ENCODE measurements around the gene UST. TPM values are rescaled to one million over a fixed set of nuclear protein-coding genes. Genes with fewer than 3 reads are reported as not detected.
"Not testable (repeated sequence)": the region's sequence is repeated elsewhere in the genome, so short reads cannot be mapped to it uniquely, and the experiment has no call there.

The UST gene
- total RNA-seq, 2 experiments from 2014 or later = 8.1 to 9.0 TPM

DNA sequence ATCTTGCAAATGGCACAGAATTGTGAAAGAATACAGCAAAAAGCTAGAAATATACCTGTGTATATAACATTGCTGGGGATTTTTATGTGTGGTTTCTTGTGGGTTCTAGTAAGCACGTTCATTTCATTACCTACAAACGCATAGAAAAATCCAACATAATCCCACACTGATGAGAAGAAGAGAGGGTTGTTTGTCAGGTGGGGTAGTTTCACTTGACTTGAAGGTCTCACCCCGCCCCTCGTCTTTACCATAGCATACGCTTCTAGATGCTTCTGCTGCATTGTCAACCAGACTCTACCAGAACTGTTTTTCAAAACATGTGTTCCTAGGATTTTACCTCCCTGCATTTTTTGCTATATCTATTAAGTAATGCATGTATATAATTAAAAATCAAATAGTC lies 286.6 kb downstream of the UST start:
- ChIA-PET CTCF (interaction anchor here (1.5 to 3.9 kb wide), 5 partner anchors 12 to 398 kb away, joined by 6 to 21 read pairs (median 13); no protein-coding TSS in a partner anchor), POLR2A (interaction anchor here (1.1 to 3.7 kb wide), 7 partner anchors 12 to 462 kb away, joined by 3 to 22 read pairs (median 6); partner anchors contain the start of genes TAB2 and ZC3H12D)

DNA sequence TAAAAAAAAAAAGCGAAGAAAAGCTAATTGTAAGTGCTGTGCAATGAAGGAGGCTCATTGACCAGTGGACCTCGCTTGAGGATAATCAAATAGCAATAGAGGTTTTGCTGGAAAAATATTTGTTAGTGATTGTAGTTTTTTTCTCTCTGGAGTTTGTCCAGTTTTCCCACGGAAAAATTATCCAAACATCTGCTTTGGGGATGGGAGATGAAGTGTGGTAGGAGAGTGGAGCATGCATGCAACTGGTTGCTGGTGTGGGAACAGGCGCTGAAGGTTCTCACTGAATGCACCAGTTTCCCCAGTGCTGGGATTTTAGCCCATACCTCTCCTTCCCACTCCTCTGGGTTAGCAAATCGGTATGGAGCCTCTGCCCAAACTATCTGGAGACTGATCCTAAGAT lies 288.9 kb downstream of the UST start:
- ChIA-PET POLR2A (no interaction called here), CTCF (interaction anchor here (0.6 to 1.6 kb wide), 2 partner anchors 9 to 10 kb away, joined by 3 to 7 read pairs; no protein-coding TSS in a partner anchor)

DNA sequence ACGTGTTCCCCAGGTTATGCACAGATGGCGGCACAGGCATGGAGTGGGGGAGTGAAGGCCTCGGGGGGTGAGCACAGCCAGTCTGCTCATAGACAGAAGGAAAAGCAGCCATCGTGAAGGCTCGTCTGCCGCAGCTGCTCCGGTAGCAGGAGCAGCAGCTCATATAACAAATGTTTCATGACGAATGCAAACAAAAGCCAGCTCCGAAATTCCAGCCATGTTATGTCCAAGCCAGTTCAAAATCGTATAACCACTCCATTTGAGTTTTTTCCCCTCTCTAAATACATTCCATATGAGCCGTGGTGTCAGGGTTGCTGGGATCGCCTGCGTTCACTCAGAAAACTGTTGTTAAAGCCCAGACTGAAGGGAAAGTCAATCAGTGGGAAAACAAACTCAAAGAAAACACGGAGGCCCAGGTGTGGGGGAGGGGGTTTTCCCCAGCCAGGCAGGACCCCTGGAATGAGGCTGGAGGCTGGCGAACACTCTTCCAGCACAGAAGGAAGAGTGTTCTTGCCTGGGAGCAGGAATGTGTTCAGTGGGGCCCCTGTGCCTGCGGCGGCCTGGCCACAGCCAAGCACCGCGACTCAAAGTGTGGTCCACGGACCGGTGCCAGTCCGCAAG lies 290.3 kb downstream of the UST start:
- POLR2A ChIA-PET = no interaction called here

DNA sequence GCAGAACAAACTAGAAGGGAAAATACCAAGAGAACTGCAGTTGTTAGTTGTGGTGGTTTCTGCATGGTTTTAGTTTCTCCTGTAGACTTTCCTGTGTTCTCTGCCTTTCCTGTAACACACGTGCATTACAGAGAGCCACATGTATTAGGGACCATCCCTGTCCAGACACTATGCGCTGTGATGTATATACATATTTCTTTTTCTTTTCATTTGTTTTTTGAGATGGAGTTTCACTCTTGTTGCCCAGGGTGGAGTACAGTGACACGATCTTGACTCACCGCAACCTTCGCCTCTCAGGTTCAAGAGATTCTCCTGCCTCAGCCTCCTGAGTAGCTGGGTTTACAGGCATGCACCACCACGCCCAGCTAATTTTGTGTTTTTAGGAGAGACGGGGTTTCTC lies 292.2 kb downstream of the UST start:
- CTCF ChIA-PET, POLR2A ChIA-PET: not testable (repeated sequence)

More for the DNA sequence above, 290.3 kb downstream of the UST start:
- CTCF ChIA-PET = no interaction called here

DNA sequence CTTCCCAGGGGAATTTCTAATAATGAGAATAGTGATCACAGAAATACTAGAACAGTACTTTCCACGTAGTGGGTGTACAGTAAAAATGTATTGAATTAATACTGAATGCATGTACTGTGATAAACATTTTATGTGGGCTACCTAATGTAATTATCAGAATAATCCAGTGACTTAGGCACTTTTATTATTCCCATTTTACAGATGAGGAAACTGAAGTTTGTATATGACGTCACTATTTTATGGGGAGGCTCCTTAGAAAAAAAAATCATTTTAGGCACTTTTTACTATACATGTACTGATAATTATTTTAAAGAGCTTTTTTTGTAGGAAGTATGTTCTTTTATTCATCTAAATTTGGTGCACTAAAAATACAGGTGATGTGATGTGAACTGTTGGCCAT lies 295.1 kb downstream of the UST start:
- CTCF ChIA-PET = interaction anchor here (1.1 kb wide), 1 partner anchor 13 kb away, joined by 3 read pairs; no protein-coding TSS in a partner anchor
- POLR2A ChIA-PET = no interaction called here

DNA sequence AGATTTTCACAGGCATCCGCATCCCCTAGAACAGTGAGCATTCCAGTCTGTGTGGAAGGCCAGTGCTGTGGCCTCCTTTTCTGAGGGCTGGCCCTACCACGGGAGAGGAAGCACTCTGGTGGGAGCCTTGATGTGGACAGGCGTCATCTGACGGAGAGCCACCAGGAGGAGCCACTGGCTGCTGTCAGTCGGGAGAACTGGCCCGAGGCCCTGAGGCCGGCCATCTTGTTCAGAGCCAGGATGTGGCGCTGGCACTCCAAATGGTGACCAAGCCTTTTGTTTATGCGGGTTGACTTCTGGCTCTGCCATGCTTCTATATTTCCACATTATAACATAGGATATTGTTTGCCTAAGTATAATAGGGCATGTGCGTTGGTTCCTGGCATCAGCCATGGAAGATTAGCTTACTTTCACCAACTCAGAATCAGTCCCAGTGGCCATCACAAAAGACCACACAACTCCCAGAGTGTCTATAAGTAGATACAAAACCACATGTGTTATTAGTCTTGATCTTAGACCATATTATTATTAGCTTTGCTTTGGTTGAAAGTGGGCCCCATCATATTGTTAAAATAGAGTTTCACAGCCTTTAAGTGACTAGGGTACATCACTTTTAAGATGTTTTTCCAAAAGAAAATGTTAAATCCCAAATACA lies 296.8 kb downstream of the UST start:
- ChIA-PET POLR2A (interaction anchor here (0.9 kb wide), 1 partner anchor 307 kb away, joined by 3 read pairs; no protein-coding TSS in a partner anchor), CTCF (interaction anchor here (1.0 to 2.5 kb wide), 3 partner anchors 8 to 389 kb away, joined by 4 to 7 read pairs (median 4); no protein-coding TSS in a partner anchor)

DNA sequence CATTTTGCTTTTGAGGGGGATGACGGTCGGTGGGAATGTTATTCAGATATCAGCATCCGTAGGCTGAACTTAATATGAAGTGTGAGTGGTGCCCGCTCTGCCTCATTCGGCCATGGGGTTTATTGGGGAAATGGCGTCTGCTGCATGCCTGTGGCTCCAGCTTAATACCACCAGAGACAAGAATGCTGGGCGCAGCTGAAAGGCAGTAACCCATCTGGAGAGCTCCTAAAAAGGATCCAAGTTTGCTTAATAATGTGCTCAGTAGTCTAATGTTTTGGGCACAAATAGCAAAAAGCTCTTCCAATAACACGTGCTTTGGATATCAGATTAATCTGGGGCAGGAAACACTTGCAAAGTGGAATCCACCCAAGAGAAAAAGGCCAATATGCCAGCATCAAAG lies 297.7 kb downstream of the UST start:
- ChIA-PET POLR2A (no interaction called here), CTCF (interaction anchor here (1.0 to 2.5 kb wide), 6 partner anchors 9 to 388 kb away, joined by 3 to 7 read pairs (median 4); no protein-coding TSS in a partner anchor)

DNA sequence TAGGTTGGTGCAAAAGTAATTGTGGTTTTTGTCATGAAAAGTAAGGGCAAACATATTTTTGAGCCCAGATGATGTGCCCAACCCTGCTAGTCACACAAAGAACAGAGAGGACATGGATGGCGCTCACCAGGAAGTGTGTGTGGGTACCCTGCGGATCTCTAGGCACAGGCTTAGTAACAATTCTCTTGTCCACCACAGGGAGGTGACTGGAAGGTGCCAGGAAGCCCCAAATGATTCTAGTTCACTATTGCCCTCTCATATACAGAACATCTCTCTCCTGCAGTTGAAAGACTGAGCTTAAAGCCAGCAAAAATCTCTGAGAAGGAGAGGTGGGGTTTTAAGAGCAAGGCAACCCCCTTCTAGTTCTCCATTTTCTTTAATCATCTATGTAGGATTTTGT lies 298.6 kb downstream of the UST start:
- POLR2A ChIA-PET = interaction anchor here (1.1 kb wide), 2 partner anchors 13 to 15 kb away, joined by 3 to 4 read pairs; no protein-coding TSS in a partner anchor

DNA sequence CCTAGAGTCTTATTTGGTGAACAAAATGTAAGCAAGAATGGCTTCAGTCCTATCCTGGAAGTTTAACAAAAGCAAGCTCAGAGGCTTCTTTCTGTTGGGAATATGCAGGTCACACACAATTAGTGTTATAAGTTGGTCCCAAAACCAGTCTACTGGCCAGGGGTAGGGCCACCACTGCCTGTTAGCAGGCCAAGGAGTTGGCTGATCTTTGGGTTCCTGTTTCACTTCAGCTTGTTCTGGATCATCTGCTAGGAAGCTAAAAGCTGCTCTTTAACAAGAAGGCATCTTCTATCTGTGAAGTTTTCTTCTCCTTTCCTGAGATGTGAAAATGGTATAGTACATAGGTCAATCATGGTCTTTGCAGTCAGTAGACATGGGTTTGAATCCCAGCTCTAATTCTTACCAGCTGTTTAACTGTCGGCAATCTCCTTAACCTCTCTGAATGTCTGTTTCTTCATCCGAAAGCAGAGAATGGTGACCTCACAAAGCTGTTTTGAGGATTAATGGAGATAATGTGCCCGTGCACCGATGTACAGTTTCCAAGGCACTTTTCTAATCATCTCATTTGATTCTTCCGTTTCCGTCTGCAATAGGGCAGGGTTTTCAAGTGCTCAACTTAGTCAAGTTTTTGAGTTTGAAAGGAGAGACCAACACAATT lies 299.5 kb downstream of the UST start:
- ChIA-PET POLR2A (interaction anchor here (1.1 kb wide), 2 partner anchors 13 to 14 kb away, joined by 3 to 4 read pairs; no protein-coding TSS in a partner anchor), CTCF (interaction anchor here (0.7 to 2.5 kb wide), 9 partner anchors 8 to 375 kb away, joined by 3 to 7 read pairs (median 3); no protein-coding TSS in a partner anchor)

More for the DNA sequence above, 298.6 kb downstream of the UST start:
- CTCF ChIA-PET = interaction anchor here (0.7 to 2.5 kb wide), 9 partner anchors 9 to 376 kb away, joined by 3 to 7 read pairs (median 3); no protein-coding TSS in a partner anchor

DNA sequence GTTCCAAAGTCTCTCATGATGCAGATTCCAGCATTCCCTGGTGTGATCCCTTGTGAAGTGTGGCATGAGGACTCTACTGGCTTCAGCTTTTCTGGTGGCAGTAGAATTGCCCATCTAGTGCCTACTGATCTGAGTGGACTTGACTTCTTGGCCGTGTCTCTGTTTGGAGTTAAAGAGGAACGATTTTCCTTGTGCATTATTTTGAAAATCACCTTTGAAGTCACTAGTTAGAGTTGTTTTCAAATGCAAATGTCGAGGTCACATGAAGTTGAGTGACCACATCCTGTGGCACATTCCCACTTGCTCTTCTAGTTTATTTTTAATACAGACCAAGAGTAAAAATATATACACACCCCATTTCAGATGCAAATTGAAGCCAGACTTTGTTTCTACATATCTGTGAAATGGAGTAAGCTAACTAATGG lies 300.0 kb downstream of the UST start:
- ChIA-PET CTCF (interaction anchor here (1.2 to 1.7 kb wide), 2 partner anchors 8 to 18 kb away, joined by 3 to 5 read pairs; no protein-coding TSS in a partner anchor), POLR2A (no interaction called here)

DNA sequence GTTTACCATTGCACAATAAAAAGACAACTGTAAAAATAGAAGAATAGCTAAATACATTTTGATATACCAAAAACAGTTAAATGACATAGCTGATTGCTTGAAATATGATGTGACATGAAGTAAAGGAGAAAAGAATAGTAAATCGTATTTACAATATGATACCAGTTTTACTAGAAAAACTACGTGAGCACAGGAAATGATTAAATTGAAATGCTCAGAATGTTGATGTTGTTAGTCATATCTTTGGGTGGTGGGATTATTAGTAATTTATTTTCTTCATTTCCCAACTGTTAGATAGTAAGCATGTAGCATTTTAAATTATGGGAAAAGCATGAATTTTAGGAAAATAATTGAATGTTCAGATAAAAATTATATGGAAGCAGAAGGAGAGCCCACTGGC lies 302.4 kb downstream of the UST start:
- ChIA-PET CTCF (no interaction called here), POLR2A (no interaction called here)

DNA sequence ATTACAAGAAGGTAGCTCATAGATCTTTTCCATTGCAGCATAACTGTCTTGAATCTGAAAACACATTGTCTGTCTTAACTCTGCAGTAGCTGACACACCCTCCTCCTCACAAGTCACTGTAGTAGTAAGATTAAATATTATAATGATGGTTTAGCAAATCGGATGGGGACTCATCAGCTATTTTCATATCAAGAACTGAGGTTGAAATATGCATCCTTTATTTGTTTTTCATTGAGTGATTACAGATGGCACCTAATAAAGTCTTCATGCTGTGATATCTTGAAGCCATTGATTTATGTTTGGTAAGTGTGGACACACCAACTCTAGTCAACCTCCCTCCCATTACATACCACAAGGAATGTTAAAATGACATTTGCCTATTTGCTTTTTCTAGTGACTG lies 303.3 kb downstream of the UST start:
- ChIA-PET CTCF (no interaction called here), POLR2A (no interaction called here)

DNA sequence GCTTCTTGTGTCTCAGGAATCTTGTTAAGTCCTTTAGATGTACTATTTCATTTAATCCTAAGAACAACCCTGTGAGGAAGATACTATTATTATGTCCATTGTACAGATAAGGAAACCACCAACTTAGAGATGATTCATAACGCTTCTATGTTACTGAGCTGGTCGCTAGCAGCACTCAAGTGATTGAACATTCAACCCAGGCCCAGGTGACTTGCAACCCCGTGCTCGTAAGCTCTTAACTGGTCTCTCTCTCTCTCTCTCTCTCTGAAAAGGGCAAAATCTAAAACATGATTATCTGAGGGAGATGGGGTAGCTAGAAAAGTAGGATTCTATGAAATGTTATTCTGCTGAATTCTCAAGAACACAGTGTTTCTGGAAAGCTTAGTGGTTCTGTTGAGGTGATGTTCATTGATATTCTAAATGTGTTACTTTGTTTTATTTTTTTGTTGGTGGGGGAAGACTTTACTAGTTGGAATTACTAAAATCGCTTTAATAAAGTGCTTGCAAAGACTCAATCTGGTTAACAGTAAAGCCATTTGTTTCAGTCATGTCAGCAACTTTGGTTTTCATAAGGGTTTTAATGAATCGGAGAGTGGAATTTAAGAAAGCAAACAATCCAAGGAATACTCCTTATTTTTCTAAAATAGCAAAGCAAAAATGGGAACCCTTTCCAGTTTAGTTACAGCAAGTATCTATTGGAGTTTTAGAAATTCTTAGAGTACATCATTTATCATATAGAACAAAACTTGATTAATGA lies 305.7 kb downstream of the UST start:
- CTCF ChIA-PET = interaction anchor here (1.0 kb wide), 1 partner anchor 20 kb away, joined by 3 read pairs; no protein-coding TSS in a partner anchor
- POLR2A ChIA-PET = interaction anchor here (0.7 to 0.9 kb wide), 3 partner anchors 12 to 21 kb away, joined by 3 to 5 read pairs (median 4); no protein-coding TSS in a partner anchor

DNA sequence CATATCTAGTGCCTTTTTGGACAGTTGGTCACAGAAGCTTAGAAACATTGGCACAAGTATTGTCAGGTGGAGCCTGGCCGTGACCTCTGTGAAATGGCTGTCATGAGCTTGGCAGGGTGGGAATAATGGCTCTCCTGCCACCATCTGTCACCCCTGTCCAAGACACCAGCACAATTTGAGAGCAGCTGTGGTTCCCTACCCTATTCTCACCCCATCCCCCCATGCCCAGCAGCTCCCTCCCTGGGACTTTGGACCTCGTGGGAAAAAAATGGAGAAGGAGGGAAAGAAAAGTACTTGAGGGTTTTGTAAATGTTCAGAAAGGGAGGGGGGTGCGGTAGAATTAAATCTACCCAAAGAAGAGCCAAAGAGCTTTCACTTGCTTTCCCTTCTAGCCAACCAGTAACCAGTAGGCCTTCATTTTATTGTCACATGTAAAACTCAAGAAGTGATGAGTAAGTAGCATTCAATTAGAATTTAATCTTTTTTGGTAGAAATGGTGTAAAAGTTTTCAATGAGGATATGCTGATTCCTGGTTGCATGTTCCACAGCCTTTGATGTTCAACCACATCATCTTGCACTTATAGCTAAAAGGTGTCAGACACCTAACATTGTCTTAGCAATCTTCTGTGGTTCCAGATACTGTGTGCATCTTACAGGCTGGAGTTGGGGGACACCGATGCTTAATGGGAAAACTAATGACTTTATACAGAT lies 307.2 kb downstream of the UST start:
- CTCF ChIA-PET = interaction anchor here (0.7 to 1.5 kb wide), 5 partner anchors 8 to 463 kb away, joined by 3 to 5 read pairs (median 4); no protein-coding TSS in a partner anchor
- POLR2A ChIA-PET = interaction anchor here (1.3 kb wide), 1 partner anchor 21 kb away, joined by 6 read pairs; no protein-coding TSS in a partner anchor

DNA sequence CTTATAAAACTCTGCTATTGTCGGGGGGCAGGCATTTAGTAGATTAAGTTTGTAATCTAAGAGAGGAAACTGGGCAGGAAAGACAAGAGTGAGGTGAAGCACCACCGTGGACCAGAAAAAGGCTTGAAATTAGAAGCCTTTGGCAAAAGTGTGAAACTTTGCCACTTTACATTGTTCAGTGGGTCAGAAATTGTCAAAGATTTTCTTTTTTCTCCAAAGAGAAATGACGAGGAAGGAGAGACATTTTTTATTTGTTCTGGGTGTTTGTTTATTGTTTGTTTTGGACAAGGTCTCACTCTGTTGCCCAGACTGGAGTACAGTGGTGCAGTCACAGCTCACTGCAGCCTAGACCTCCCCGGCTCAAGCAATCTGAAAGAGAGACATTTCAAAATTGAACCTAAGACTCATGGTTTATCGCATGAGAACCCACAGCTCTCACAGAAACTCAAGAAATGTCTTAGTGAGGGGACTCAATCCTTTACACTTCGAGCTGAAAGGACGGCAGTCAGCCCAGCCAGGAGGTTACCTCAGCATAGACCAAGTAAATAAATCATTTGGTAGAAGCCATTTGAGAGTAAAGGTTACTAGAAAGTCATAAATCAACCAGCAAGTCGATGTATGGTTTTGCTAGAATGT lies 307.8 kb downstream of the UST start:
- POLR2A ChIA-PET = interaction anchor here (1.3 kb wide), 1 partner anchor 22 kb away, joined by 6 read pairs; no protein-coding TSS in a partner anchor

DNA sequence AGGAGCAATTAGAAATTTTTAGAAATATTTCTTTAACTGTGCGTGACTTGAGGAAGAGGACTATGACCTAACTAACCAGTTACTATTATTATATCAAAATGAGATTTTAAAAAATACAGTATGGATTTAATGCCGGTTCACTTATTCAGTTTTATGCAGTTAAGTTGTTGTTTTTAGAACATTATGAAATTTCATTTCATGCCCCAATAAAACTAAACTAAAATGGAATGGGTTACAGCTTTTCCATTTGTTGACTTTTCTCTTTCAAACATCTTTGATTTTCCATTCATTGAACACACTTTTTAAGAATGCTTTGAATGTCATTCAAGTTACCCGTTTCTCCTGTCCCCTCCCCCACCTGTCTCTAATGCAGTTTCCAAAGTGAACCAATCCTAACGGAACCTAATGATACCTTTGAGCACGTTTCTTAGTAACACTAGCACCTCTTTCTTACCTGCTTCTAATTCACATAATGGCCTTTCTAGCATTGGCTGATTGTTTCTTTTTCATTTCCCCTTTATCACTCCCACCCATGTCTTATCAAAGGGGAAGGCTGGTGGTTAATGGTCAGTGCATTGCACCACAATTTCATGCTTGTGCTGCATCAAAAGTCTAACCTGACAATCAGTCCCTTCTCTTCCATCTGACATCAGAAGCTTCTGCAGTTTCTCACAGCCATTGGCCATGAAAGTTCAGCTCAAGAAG lies 308.5 kb downstream of the UST start:
- ChIA-PET CTCF (interaction anchor here (0.7 to 1.5 kb wide), 2 partner anchors 9 to 20 kb away, joined by 3 to 5 read pairs; no protein-coding TSS in a partner anchor), POLR2A (no interaction called here)

More for the DNA sequence above, 307.8 kb downstream of the UST start:
- CTCF ChIA-PET = interaction anchor here (0.7 to 1.5 kb wide), 4 partner anchors 8 to 463 kb away, joined by 3 to 5 read pairs (median 4); no protein-coding TSS in a partner anchor

All from activated CD8-positive, alpha-beta memory T cell treated with anti-CD3 and anti-CD28 coated beads for 36 hours (primary cell).